ENCODE data around the gene HHAT.

DNA sequence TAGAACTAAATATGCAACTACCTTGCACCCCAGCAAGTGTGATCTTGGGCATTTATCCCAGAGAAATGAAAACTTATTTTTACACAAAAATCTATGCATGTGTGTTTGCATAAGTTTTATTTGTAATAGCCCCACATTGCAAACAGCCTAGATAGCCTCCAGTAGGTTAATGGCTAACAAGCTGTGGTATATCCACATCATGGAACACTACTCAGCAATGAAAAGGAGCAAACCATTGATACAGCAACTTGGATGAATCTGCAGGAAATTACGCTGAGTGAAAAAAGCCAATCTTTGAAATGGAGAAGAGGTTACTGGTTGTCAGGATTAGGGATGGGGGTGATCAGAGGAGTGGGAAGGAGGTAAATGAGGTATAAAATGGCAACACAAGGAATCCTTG lies 67.8 kb downstream of the HHAT start:
- TF ChIP-seq CTCF (IDR thresholded peaks at IDR 0.05 in 2 of 3, conservative IDR thresholded peaks at IDR 0.05 in 1 of 3; ENCODE audit: insufficient read depth in 2 of 3, low read depth in 1 of 3, low read length in 3 of 3) (no peak), ZNF274 (IDR thresholded peaks at IDR 0.05; ENCODE audit: borderline replicate concordance, low read depth, low read length) (no peak)
- TF ChIP-seq, protein P1, sequence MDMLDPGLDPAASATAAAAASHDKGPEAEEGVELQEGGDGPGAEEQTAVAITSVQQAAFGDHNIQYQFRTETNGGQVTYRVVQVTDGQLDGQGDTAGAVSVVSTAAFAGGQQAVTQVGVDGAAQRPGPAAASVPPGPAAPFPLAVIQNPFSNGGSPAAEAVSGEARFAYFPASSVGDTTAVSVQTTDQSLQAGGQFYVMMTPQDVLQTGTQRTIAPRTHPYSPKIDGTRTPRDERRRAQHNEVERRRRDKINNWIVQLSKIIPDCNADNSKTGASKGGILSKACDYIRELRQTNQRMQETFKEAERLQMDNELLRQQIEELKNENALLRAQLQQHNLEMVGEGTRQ (CRISPR knock-in tag; IDR thresholded peaks at IDR 0.05), result no peak
- TF ChIP-seq, protein P2, sequence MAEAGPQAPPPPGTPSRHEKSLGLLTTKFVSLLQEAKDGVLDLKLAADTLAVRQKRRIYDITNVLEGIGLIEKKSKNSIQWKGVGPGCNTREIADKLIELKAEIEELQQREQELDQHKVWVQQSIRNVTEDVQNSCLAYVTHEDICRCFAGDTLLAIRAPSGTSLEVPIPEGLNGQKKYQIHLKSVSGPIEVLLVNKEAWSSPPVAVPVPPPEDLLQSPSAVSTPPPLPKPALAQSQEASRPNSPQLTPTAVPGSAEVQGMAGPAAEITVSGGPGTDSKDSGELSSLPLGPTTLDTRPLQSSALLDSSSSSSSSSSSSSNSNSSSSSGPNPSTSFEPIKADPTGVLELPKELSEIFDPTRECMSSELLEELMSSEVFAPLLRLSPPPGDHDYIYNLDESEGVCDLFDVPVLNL (CRISPR knock-in tag; IDR thresholded peaks at IDR 0.05; ENCODE audit: low read depth), result no peak
- TF ChIP-seq, protein P3, sequence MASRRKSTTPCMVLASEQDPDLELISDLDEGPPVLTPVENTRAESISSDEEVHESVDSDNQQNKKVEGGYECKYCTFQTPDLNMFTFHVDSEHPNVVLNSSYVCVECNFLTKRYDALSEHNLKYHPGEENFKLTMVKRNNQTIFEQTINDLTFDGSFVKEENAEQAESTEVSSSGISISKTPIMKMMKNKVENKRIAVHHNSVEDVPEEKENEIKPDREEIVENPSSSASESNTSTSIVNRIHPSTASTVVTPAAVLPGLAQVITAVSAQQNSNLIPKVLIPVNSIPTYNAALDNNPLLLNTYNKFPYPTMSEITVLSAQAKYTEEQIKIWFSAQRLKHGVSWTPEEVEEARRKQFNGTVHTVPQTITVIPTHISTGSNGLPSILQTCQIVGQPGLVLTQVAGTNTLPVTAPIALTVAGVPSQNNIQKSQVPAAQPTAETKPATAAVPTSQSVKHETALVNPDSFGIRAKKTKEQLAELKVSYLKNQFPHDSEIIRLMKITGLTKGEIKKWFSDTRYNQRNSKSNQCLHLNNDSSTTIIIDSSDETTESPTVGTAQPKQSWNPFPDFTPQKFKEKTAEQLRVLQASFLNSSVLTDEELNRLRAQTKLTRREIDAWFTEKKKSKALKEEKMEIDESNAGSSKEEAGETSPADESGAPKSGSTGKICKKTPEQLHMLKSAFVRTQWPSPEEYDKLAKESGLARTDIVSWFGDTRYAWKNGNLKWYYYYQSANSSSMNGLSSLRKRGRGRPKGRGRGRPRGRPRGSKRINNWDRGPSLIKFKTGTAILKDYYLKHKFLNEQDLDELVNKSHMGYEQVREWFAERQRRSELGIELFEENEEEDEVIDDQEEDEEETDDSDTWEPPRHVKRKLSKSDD (conservative IDR thresholded peaks at IDR 0.05; ENCODE audit: low read length), result no peak
